GM12878 (cell line): Measurements from ENCODE around the gene ZNF496. TPM values are rescaled to one million over a fixed set of nuclear protein-coding genes. Genes with fewer than 3 reads are reported as not detected.

Experiments used
- ATAC-seq: fragments of 200-7000 bp; cut with Tn5 transposase; 3 replicates; pipeline ENCODE4 v1.9.1; 2020; ENCODE audit warnings: mild to moderate bottlenecking, moderate library complexity
- BruUV-seq: library from RNA; stranded (reverse); fragments of 400-500 nt; replicated peaks from 2 replicates; lab custom pipeline; 2021; lab: Mats Ljungman, UMichigan
- CTCF ChIA-PET: fragments of 300-600 bp; sonication (Branson Sonifier 250); formaldehyde crosslinking; extraction: SDS; loops from one replicate; lab custom pipeline; 2021; ENCODE audit warnings: inconsistent platforms; lab: Yijun Ruan, JAX
- POLR2A ChIA-PET: fragments of 350-600 bp; formaldehyde crosslinking; extraction: SDS; loops from one replicate; lab custom pipeline; 2021; ENCODE audit warnings: inconsistent platforms; lab: Charles Lee
- RAD21 ChIA-PET: fragments of 300-600 bp; sonication (Branson Sonifier 250); formaldehyde crosslinking; loops from one replicate; lab custom pipeline; 2023; ENCODE audit warnings: antibody characterized with exemption; ENCODE audit not compliant: unreplicated experiment; lab: Charles Lee
- SMC1A ChIA-PET: fragments of 300-600 bp; sonication (Branson Sonifier 250); formaldehyde crosslinking; loops from one replicate; lab custom pipeline; 2023; ENCODE audit not compliant: unreplicated experiment, uncharacterized antibody; lab: Charles Lee
- DNase-seq: peaks from one replicate; pipeline ENCODE4 v3.0.0-alpha.2; 2011; ENCODE audit warnings: low read depth, low spot score
- FAIRE-seq: peaks from 3 replicates; lab custom pipeline; 2011; peaks lifted over from hg19 to GRCh38; lab: Jason Lieb, UNC
- H2AFZ ChIP-seq: 2 replicates; pipeline ENCODE4 v1.6.0; 2011; ENCODE audit warnings: low read depth, low read length, control low read depth; ENCODE audit not compliant: control insufficient read depth
- H3K27ac ChIP-seq: 2 replicates; pipeline ENCODE4 v1.5.1; 2011; ENCODE audit warnings: control low read depth; ENCODE audit not compliant: control insufficient read depth, insufficient read depth
- H3K27me3 ChIP-seq, 2 experiments: replicated peaks in 1 of 2; 2 replicates each; pipeline versions ENCODE4 v1.6.0 to v1.6.1; 2011; ENCODE audit warnings: low read length in 1 of 2; ENCODE audit not compliant: control insufficient read depth in 2 of 2, insufficient read depth in 2 of 2
- H3K36me3 ChIP-seq, 2 experiments: 2 replicates each; pipeline ENCODE4 v1.5.1; 2011; ENCODE audit warnings: low read length in 1 of 2; ENCODE audit not compliant: control insufficient read depth in 2 of 2, insufficient read depth in 2 of 2
- H3K4me1 ChIP-seq: 2 replicates; pipeline ENCODE4 v1.6.1; 2011; ENCODE audit warnings: mild to moderate bottlenecking, low read length, moderate library complexity, mixed read lengths; ENCODE audit not compliant: control insufficient read depth, insufficient read depth
- H3K4me2 ChIP-seq: 2 replicates; pipeline ENCODE4 v1.6.0; 2011; ENCODE audit warnings: control low read depth; ENCODE audit not compliant: control insufficient read depth, insufficient read depth
- H3K4me3 ChIP-seq: fragments of 200-600 bp; sonication (generic); 2 replicates; pipeline ENCODE4 v1.5.1; 2016
- H3K79me2 ChIP-seq: 2 replicates; pipeline ENCODE4 v1.6.0; 2011; ENCODE audit warnings: low read length; ENCODE audit not compliant: control insufficient read depth, insufficient read depth
- H3K9ac ChIP-seq: 2 replicates; pipeline ENCODE4 v1.8.0; 2011; ENCODE audit warnings: low read length, control low read depth, mixed read lengths; ENCODE audit not compliant: control insufficient read depth, insufficient read depth
- H3K9me3 ChIP-seq: replicated peaks from 3 replicates; pipeline ENCODE4 v1.5.1; 2011; ENCODE audit warnings: mild to moderate bottlenecking, low read length; ENCODE audit not compliant: control insufficient read depth, insufficient read depth
- H4K20me1 ChIP-seq: 2 replicates; pipeline ENCODE4 v1.6.0; 2011; ENCODE audit not compliant: control insufficient read depth, insufficient read depth
- BCL3 ChIP-seq: IDR thresholded peaks from 2 replicates; pipeline ENCODE4 v1.6.1; 2011; ENCODE audit warnings: borderline replicate concordance, low read depth, mild to moderate bottlenecking, moderate library complexity, low read length; ENCODE audit not compliant: insufficient read depth, poor library complexity, severe bottlenecking
- YY1 ChIP-seq: IDR thresholded peaks from 2 replicates; pipeline ENCODE4 v1.6.1; 2011; ENCODE audit warnings: low read depth, mild to moderate bottlenecking, low read length
- WGBS: methylation state at CpG from one replicate; pipeline ENCODE4 v1.1.6; 2016; ENCODE audit warnings: low lambda C conversion rate; ENCODE audit not compliant: insufficient replicate concordance, insufficient coverage; ENCODE audit errors: missing lambda C conversion rate; 5-methylcytosine and 5-hydroxymethylcytosine counted together
- in situ Hi-C: fragments of 300-500 bp; cut with MboI; formaldehyde crosslinking; loops from 9 replicates; pipeline ENCODE4 v1.14.3; 2018; ENCODE audit warnings: mixed read lengths
- intact Hi-C: fragments of 100-400 bp; cut with micrococcal nuclease; formaldehyde crosslinking; loops from one replicate; pipeline ENCODE4 v1.14.2; 2022; ENCODE audit not compliant: unreplicated experiment
- polyA plus RNA-seq, 11 experiments: library from polyadenylated mRNA; depleted of rRNA in 4 of 11; unstranded in 6 of 11; stranded (reverse) in 5 of 11; fragments of >200 nt; fragmentation: Nextera tagmentation in 4 of 11; fragmentation: Illumina TruSeq in 1 of 11; extraction: Ambion mirVana in 4 of 11; extraction: Trizol in 1 of 11; gene quantifications; 1 replicate in 1 of 11; 2 replicates in 10 of 11; pipeline versions ENCODE4 v1.2.1 to v1.2.3, GENCODE V29; 2011 to 2016; ENCODE audit warnings: inconsistent platforms in 2 of 11, missing spikeins in 2 of 11, low read depth in 1 of 11
- total RNA-seq, 4 experiments: library from RNA; depleted of rRNA in 3 of 4; stranded (reverse); fragments of >200 nt in 3 of 4; fragmentation: Illumina TruSeq in 1 of 4; extraction: Trizol in 1 of 4; gene quantifications; 2 replicates each; pipeline versions ENCODE4 v1.2.1 to v1.2.3, GENCODE V29; 2013 to 2021

ZNF496 gene
- total and polyA plus RNA-seq, 10 of the 15 experiments (the other 5 are each of a cell fraction or from before 2014, with no cell fraction given) = 1.6 to 26.4 (median 12.5) TPM

DNA sequence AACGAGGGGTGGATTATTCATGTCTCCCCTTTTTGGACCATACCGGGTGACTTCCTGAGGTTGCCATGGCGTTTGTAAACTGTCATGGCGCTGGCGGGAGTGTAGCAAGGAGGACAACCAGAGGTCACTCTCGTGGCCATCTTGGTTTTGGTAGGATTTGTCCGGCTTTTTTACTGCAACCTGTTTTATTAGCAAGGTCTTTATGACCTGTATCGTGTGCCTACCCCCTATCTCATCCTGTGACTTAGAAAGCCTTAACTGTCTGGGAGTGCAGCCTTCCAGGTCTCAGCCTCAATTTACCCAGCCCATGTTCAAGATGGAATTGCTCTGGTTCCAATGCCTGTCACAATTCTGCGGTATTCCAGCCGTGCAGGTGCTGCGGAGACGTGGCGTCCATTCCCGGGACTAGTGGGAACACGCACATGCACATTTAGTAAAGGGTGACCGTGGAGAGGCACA is 40.2 kb upstream of the ZNF496 start:
- in situ Hi-C loops (loop anchor here (25.0 kb wide), 1 partner anchor 1065 kb away; the partner anchor contains the start of gene OR2T2), intact Hi-C loops (loop anchor here (1.0 kb wide), 2 partner anchors 115 to 204 kb away; no protein-coding TSS in a partner anchor)
- WGBS = 56% methylated on average over 16 of the region's 16 CpGs
- SMC1A ChIA-PET = interaction anchor here (0.9 to 4.3 kb wide), 5 partner anchors 10 to 161 kb away, joined by 3 to 72 read pairs (median 8); no protein-coding TSS in a partner anchor
- Histone ChIP-seq H3K27ac (no peak overlapping the region), H2AFZ (no peak overlapping the region), H3K4me3 (no peak overlapping the region), H4K20me1 (no peaks in the 10 kb centered on the region), H3K4me2 (no peak overlapping the region), H3K4me1 (no peaks in the 10 kb centered on the region), H3K79me2 (no peaks in the 10 kb centered on the region), H3K27me3 (no peaks in the 10 kb centered on the region), H3K9me3 (peaks cover 4% of the 10 kb centered on the region; the same call in 2 of the 3 replicates), H3K9ac (no peak overlapping the region), H3K36me3 (no peaks in the 10 kb centered on the region)
- BruUV-seq = no TSS peak
- CTCF ChIA-PET = interaction anchor here (1.4 to 3.6 kb wide), 7 partner anchors 11 to 115 kb away, joined by 10 to 120 read pairs (median 14); no protein-coding TSS in a partner anchor
- RAD21 ChIA-PET = interaction anchor here (2.0 to 3.9 kb wide), 3 partner anchors 17 to 206 kb away, joined by 7 to 72 read pairs (median 44); no protein-coding TSS in a partner anchor
- TF ChIP-seq BCL3 (no peak), YY1 (0 out of 2 replicates have a peak, but pooled peaks have one; percentile 44)
- DNase-seq (no peak), FAIRE-seq (no peak), ATAC-seq (no peak)
- POLR2A ChIA-PET = interaction anchor here (0.8 kb wide), 1 partner anchor 150 kb away, joined by 4 read pairs; no protein-coding TSS in a partner anchor
